Esophagus (tissue), 2 donors: ENCODE data around the gene DNTTIP2. TPM values are rescaled to one million over a fixed set of nuclear protein-coding genes. Genes with fewer than 3 reads are reported as not detected.
"Not testable (repeated sequence)": the region's sequence is repeated elsewhere in the genome, so short reads cannot be mapped to it uniquely, and the experiment has no call there.

Experiments used
- H3K27ac ChIP-seq, 2 donors: one replicate each; pipeline ENCODE4 v1.5.1; 2013; ENCODE audit warnings: low read depth in 2 of 2, mild to moderate bottlenecking in 2 of 2, inconsistent platforms in 1 of 2, low read length in 1 of 2, moderate library complexity in 1 of 2
- H3K27me3 ChIP-seq, 2 donors: one replicate each; pipeline ENCODE4 v1.6.1; 2013; ENCODE audit warnings: low read length in 2 of 2, control low read depth in 1 of 2, mild to moderate bottlenecking in 1 of 2; ENCODE audit not compliant: insufficient read depth in 2 of 2, control insufficient read depth in 1 of 2
- H3K36me3 ChIP-seq, 2 donors: one replicate each; pipeline ENCODE4 v1.6.1; 2013; ENCODE audit warnings: low read length in 1 of 2; ENCODE audit not compliant: control insufficient read depth in 2 of 2, insufficient read depth in 2 of 2
- H3K4me1 ChIP-seq, 2 donors: one replicate each; pipeline ENCODE4 v1.6.1; 2013; ENCODE audit warnings: low read length in 1 of 2; ENCODE audit not compliant: control insufficient read depth in 2 of 2, insufficient read depth in 2 of 2
- H3K4me3 ChIP-seq, 2 donors: one replicate each; pipeline ENCODE4 v1.5.1; 2013; ENCODE audit warnings: low read length in 2 of 2, mild to moderate bottlenecking in 2 of 2, low read depth in 1 of 2, moderate library complexity in 1 of 2
- H3K9me3 ChIP-seq, 2 donors: one replicate each; pipeline ENCODE4 v1.6.1; 2013; ENCODE audit warnings: mild to moderate bottlenecking in 2 of 2, low read depth in 1 of 2, low read length in 1 of 2, moderate library complexity in 1 of 2; ENCODE audit not compliant: control insufficient read depth in 2 of 2, insufficient read depth in 1 of 2
- WGBS, 2 donors: extraction: QIAGEN DNeasy Blood & Tissue Kit; methylation state at CpG; one replicate each; pipeline ENCODE4 v1.1.7; 2013; 5-methylcytosine and 5-hydroxymethylcytosine counted together
- polyA plus RNA-seq, 2 donors: library from polyadenylated mRNA; stranded (reverse); fragments of 200-250 nt; gene quantifications; one replicate each; pipeline ENCODE4 v1.2.3, GENCODE V29; 2013
- donor health status: healthy with polysubstance abuse.
- donor health status: Bipolar disorder and iron deficiency.

Gene DNTTIP2
- polyA plus RNA-seq, 2 donors: 29.2 to 46.4 TPM

GRCh38 chr1:93855983-93856382 is 23.0 kb downstream of the DNTTIP2 start:
- 82 to 86% methylated on average over 7 to 9 of the region's 9 CpGs for WGBS, 2 donors

DNA sequence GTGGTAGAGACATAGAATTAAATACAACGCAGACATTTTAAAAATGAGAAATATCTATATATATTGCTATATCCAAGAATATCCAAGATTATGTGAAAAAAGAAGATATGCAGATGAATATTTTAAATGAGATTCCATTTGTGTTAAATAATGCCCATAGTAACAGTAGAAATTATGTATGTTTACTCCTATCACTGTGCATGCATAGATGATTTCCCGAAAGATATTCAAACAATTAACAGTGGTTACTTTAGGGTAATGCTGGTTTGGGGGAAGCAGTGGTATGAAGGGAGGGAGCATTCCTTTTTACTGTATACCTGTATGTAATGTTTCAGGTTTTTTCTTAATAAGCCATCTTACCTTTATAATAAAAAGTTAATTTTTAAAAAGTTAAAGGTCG is 25.1 kb downstream of the DNTTIP2 start:
- H3K36me3 ChIP-seq: no peaks in the 10 kb centered on the region
- no peaks in the 10 kb centered on the region for H3K4me1 ChIP-seq
- H3K27ac ChIP-seq: no peak overlapping the region
- H3K27me3 ChIP-seq: no peaks in the 10 kb centered on the region
- no peak overlapping the region for H3K4me3 ChIP-seq
- WGBS, 2 donors: 93 to 97% methylated on average over 3 of the region's 3 CpGs
- H3K9me3 ChIP-seq: no peaks in the 10 kb centered on the region

More at GRCh38 chr1:93855983-93856382, 23.0 kb downstream of the DNTTIP2 start:
- not testable (repeated sequence) for H3K4me1 ChIP-seq, H3K4me3 ChIP-seq, H3K27me3 ChIP-seq, H3K36me3 ChIP-seq, H3K27ac ChIP-seq, H3K9me3 ChIP-seq

DNA sequence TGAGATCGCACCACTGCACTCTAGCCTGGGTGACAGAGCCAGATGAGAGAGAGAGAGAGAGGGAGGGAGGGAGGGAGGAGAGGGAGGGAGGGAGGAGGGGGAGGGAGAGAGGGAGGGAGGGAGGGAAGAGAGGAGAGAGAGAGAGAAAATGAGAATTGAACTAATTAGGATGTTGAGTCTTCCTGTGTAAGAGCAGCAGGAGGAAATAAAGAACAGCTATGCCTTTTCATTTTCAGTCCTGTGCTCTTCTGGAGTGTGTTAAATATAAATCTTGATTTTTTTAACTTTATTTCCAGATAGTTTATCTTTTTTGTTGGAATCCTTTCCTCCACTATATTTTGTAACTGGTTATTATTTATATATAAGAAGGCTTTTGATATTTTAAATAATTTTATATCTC is 27.1 kb downstream of the DNTTIP2 start:
- no peaks in the 10 kb centered on the region for H3K4me1 ChIP-seq
- H3K9me3 ChIP-seq: no peaks in the 10 kb centered on the region
- H3K27me3 ChIP-seq: no peaks in the 10 kb centered on the region
- no peaks in the 10 kb centered on the region for H3K36me3 ChIP-seq
- WGBS, 2 donors: no CpG with 5 or more reads among the region's 1 CpG
- H3K4me3 ChIP-seq: no peak overlapping the region
- H3K27ac ChIP-seq: no peak overlapping the region

DNA sequence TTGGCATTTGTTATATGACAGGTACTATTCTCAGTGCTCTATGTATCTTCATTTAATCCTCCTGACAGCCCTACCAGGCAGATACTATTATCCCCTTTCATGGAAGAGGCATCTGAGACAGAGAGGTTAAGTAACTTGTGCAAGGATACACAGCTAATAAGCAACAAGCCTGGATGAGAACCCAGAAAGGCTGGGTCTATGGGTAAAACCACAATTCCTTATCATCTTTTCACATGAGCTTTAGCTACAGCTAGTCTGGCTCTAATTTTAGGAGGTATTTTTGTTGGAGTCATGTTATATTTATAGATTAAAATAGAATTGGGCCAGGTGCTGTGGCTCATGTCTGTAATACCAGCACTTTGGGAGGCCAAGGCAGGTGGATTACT is 27.7 kb downstream of the DNTTIP2 start:
- H3K36me3 ChIP-seq: no peaks in the 10 kb centered on the region
- no peaks in the 10 kb centered on the region for H3K27me3 ChIP-seq
- no peak overlapping the region for H3K27ac ChIP-seq
- H3K4me3 ChIP-seq: no peak overlapping the region
- no peaks in the 10 kb centered on the region for H3K9me3 ChIP-seq
- no peaks in the 10 kb centered on the region for H3K4me1 ChIP-seq

- not testable (repeated sequence) for H3K27me3 ChIP-seq, H3K27ac ChIP-seq, H3K4me1 ChIP-seq, H3K36me3 ChIP-seq, H3K4me3 ChIP-seq, H3K9me3 ChIP-seq
- 40 to 45% methylated on average over 10 of the region's 10 CpGs for WGBS, 2 donors
Observed at GRCh38 chr1:93850687-93851326, 28.2 kb downstream of the DNTTIP2 start.

- Histone ChIP-seq H3K9me3 (no peaks in the 10 kb centered on the region), H3K4me1 (peaks cover 0 to 3% of the 10 kb centered on the region in 2 donors), H3K36me3 (no peaks in the 10 kb centered on the region), H3K27ac (peak overlapping the region in 1 of 2 donors; percentile 99), H3K4me3 (peak overlapping the region in 1 of 2 donors; percentile 71), H3K27me3 (no peaks in the 10 kb centered on the region)
- WGBS, 2 donors: 50 to 52% methylated on average over 4 of the region's 4 CpGs
Observed at GRCh38 chr1:93848350-93848883, 30.6 kb downstream of the DNTTIP2 start.

- Histone ChIP-seq H3K4me3 (peak overlapping the region; percentile 71 to 94), H3K9me3 (no peaks in the 10 kb centered on the region), H3K4me1 (peaks cover 0 to 3% of the 10 kb centered on the region in 2 donors), H3K36me3 (no peaks in the 10 kb centered on the region), H3K27ac (peak overlapping the region; percentile 99 to 100), H3K27me3 (no peaks in the 10 kb centered on the region)
- 1% methylated on average over 34 to 36 of the region's 36 CpGs for WGBS, 2 donors
Observed at GRCh38 chr1:93847811-93848288, 31.2 kb downstream of the DNTTIP2 start.

DNA sequence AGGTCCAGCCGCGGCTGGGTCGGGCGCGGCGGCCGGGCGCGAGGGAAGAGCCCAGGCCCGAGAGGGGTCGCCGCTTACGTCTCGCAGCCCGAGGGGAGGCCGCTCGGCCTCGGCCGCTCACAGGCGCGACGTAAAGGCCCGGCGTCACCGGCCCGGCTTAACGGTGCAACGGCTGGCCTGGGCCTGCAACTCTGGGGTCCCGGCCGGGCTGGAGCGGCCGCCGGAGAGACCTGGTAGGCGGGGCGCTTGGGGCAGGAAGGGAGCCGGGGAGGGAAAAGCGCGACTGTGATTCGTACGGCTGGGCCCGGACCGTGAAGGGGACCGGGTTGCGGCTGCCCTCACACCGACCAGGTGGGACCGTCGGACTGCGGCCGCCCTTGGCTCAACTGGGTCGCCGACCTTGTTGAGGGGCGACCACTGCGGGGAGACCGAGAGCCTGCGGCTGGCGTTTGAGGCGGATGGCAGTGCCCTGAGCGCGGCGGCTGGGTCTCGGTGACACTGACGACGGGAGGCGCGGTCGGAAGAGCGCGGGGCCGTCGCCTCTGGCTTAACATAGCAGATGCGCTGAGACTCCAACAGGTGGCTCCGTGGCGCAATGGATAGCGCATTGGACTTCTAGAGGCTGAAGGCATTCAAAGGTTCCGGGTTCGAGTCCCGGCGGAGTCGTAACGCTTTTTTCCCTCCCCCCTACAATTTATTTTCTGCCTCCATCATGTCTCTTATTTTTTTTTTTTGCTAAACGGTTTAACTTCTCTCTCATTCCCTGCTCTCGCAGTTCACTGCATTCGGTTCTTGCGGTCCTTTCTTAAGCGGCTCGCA is 31.8 kb downstream of the DNTTIP2 start:
- Histone ChIP-seq H3K27ac (peak overlapping the region; percentile 99 to 100), H3K4me1 (peaks cover 0 to 3% of the 10 kb centered on the region in 2 donors), H3K9me3 (no peaks in the 10 kb centered on the region), H3K4me3 (peak overlapping the region; percentile 71 to 94), H3K27me3 (no peaks in the 10 kb centered on the region), H3K36me3 (no peaks in the 10 kb centered on the region)
- WGBS, 2 donors: 0 to 1% methylated on average over 59 to 82 of the region's 86 CpGs

- WGBS, 2 donors: 0% methylated on average over 91 to 93 of the region's 94 CpGs
- Histone ChIP-seq H3K27me3 (no peaks in the 10 kb centered on the region), H3K36me3 (no peaks in the 10 kb centered on the region), H3K9me3 (no peaks in the 10 kb centered on the region), H3K4me3 (peak overlapping the region; percentile 71 to 94), H3K4me1 (peaks cover 0 to 3% of the 10 kb centered on the region in 2 donors), H3K27ac (peak overlapping the region; percentile 99 to 100)
Observed at GRCh38 chr1:93846206-93846991, 32.6 kb downstream of the DNTTIP2 start.
